ENCODE measurements around the gene CTXND1.
A peak's percentile ranks its signal among the peaks of the same experiment; 100 is the strongest.

CTXND1 gene

GRCh38 chr15:80188251-80188650 is 63.8 kb downstream of the CTXND1 start:
- DNase-seq, result peak in 6 of 42 donors; percentile 8 to 51 (median 26)
- intact Hi-C loops (cut with DNase I), result no loop called here

- DNase-seq, result no peak
- intact Hi-C loops (cut with DNase I), result no loop called here
These were observed 65.4 kb downstream of the CTXND1 start for GRCh38 chr15:80186597-80186996.

- intact Hi-C loops (cut with DNase I), result no loop called here
- no peak for DNase-seq
These were observed 65.9 kb downstream of the CTXND1 start for GRCh38 chr15:80186066-80186465.

GRCh38 chr15:80185152-80185551 is 66.9 kb downstream of the CTXND1 start:
- intact Hi-C loops (cut with DNase I), result no loop called here
- no peak for DNase-seq

- intact Hi-C loops (cut with DNase I), result no loop called here
- no peak for DNase-seq
These were observed 67.5 kb downstream of the CTXND1 start for GRCh38 chr15:80184554-80184953.

- intact Hi-C loops (cut with DNase I), result no loop called here
- no peak for DNase-seq
These were observed 68.1 kb downstream of the CTXND1 start for GRCh38 chr15:80183886-80184285.

- DNase-seq, result no peak
- intact Hi-C loops (cut with DNase I), result no loop called here
These were observed 68.7 kb downstream of the CTXND1 start for GRCh38 chr15:80183306-80183705.

GRCh38 chr15:80182611-80183261 is 69.3 kb downstream of the CTXND1 start:
- no peak for DNase-seq
- intact Hi-C loops (cut with DNase I), result no loop called here

- intact Hi-C loops (cut with DNase I), result no loop called here
- DNase-seq, result no peak
These were observed 71.0 kb downstream of the CTXND1 start for GRCh38 chr15:80180986-80181385.

- intact Hi-C loops (cut with DNase I), result no loop called here
- no peak for DNase-seq
These were observed 71.5 kb downstream of the CTXND1 start for GRCh38 chr15:80180468-80180867.

GRCh38 chr15:80179935-80180334 is 72.1 kb downstream of the CTXND1 start:
- DNase-seq, result no peak
- intact Hi-C loops (cut with DNase I), result no loop called here

- no peak for DNase-seq
- intact Hi-C loops (cut with DNase I), result no loop called here
These were observed 72.8 kb downstream of the CTXND1 start for GRCh38 chr15:80179025-80179759.

GRCh38 chr15:80177156-80177555 is 74.9 kb downstream of the CTXND1 start:
- intact Hi-C loops (cut with DNase I), result no loop called here
- DNase-seq, result no peak

- DNase-seq, result no peak
- intact Hi-C loops (cut with DNase I), result no loop called here
These were observed 75.6 kb downstream of the CTXND1 start for GRCh38 chr15:80176443-80176842.

- intact Hi-C loops (cut with DNase I), result no loop called here
- no peak for DNase-seq
These were observed 76.6 kb downstream of the CTXND1 start for GRCh38 chr15:80175436-80175835.

- intact Hi-C loops (cut with DNase I), result no loop called here
- DNase-seq, result peak in 1 of 42 donors; percentile 18
These were observed 77.8 kb downstream of the CTXND1 start for GRCh38 chr15:80174017-80174746.

GRCh38 chr15:80173022-80173759 is 78.8 kb downstream of the CTXND1 start:
- intact Hi-C loops (cut with DNase I), result no loop called here
- peak; percentile 24 to 81 (median 61) for DNase-seq

- intact Hi-C loops (cut with DNase I), result no loop called here
- DNase-seq, result no peak
These were observed 79.6 kb downstream of the CTXND1 start for GRCh38 chr15:80172401-80172800.

- DNase-seq, result no peak
- intact Hi-C loops (cut with DNase I), result no loop called here
These were observed 80.2 kb downstream of the CTXND1 start for GRCh38 chr15:80171787-80172186.

- intact Hi-C loops (cut with DNase I), result no loop called here
- DNase-seq, result no peak
These were observed 81.4 kb downstream of the CTXND1 start for GRCh38 chr15:80170596-80170995.

Data from head of caudate nucleus (tissue), 42 donors.